H1 (cell line): Measurements from ENCODE around the gene ASGR1. TPM values are rescaled to one million over a fixed set of nuclear protein-coding genes. Genes with fewer than 3 reads are reported as not detected.

Experiments
- CTCF ChIA-PET: fragments of 300-600 bp; sonication (Branson Sonifier 250); formaldehyde crosslinking; loops from one replicate; lab custom pipeline; 2021; ENCODE audit not compliant: partially characterized antibody; lab: Charles Lee
- POLR2A ChIA-PET: fragments of 300-600 bp; sonication (Branson Sonifier 250); formaldehyde crosslinking; loops from one replicate; lab custom pipeline; 2021; ENCODE audit warnings: inconsistent platforms; ENCODE audit not compliant: partially characterized antibody; lab: Charles Lee
- DNase-seq, 2 experiments: peaks; one replicate each; pipeline versions ENCODE4 v3.0.0 to v3.0.0-alpha.2; 2010 to 2022; ENCODE audit warnings: low spot score in 2 of 2, low read depth in 1 of 2, mixed read lengths in 1 of 2
- FAIRE-seq: peaks from 2 replicates; lab custom pipeline; 2011; peaks lifted over from hg19 to GRCh38; lab: Jason Lieb, UNC
- H2AFZ ChIP-seq: 2 replicates; pipeline ENCODE4 v1.8.1; 2012; ENCODE audit warnings: low read length, inconsistent platforms
- H2AK5ac ChIP-seq: 2 replicates; pipeline ENCODE4 v1.6.1; 2013; ENCODE audit warnings: low read depth, low read length
- H2BK120ac ChIP-seq: replicated peaks from 2 replicates; pipeline ENCODE3; 2013; ENCODE audit warnings: low read depth, low read length, inconsistent platforms
- H2BK12ac ChIP-seq: 2 replicates; pipeline ENCODE4 v1.6.1; 2013; ENCODE audit warnings: low read depth, low read length
- H2BK15ac ChIP-seq: 2 replicates; pipeline ENCODE4 v1.6.1; 2013; ENCODE audit warnings: low read length
- H2BK20ac ChIP-seq: 2 replicates; pipeline ENCODE4 v1.6.1; 2013; ENCODE audit warnings: low read length
- H2BK5ac ChIP-seq: 2 replicates; pipeline ENCODE4 v1.6.1; 2013; ENCODE audit warnings: low read depth, low read length
- H3K14ac ChIP-seq: 2 replicates; pipeline ENCODE4 v1.6.1; 2013; ENCODE audit warnings: inconsistent platforms; ENCODE audit not compliant: insufficient read length
- H3K18ac ChIP-seq: 2 replicates; pipeline ENCODE4 v1.6.1; 2013; ENCODE audit warnings: low read length; ENCODE audit errors: extremely low read depth
- H3K23ac ChIP-seq: 2 replicates; pipeline ENCODE4 v1.6.1; 2013; ENCODE audit warnings: inconsistent platforms; ENCODE audit not compliant: insufficient read length
- H3K23me2 ChIP-seq: 2 replicates; pipeline ENCODE4 v1.6.1; 2013; ENCODE audit warnings: low read depth, low read length
- H3K27ac ChIP-seq: 2 replicates; pipeline ENCODE4 v1.6.1; 2011; ENCODE audit warnings: low read depth, low read length, inconsistent platforms
- H3K27me3 ChIP-seq, 4 experiments: replicated peaks in 1 of 4; 1 replicate in 1 of 4; 2 replicates in 3 of 4; pipeline versions ENCODE4 v1.6.1 to v1.8.1; 2011 to 2013; ENCODE audit warnings: low read length in 3 of 4, mild to moderate bottlenecking in 3 of 4, inconsistent platforms in 2 of 4, mixed read lengths in 2 of 4, moderate library complexity in 1 of 4; ENCODE audit not compliant: control insufficient read depth in 3 of 4, insufficient read depth in 3 of 4; ENCODE audit errors: extremely low read depth in 1 of 4
- H3K36me3 ChIP-seq, 4 experiments: 2 replicates each; pipeline versions ENCODE4 v1.6.1 to v1.8.1; 2011 to 2013; ENCODE audit warnings: mild to moderate bottlenecking in 4 of 4, low read length in 3 of 4, moderate library complexity in 2 of 4, control low read depth in 1 of 4, inconsistent platforms in 1 of 4; ENCODE audit not compliant: insufficient read depth in 4 of 4, control insufficient read depth in 2 of 4
- H3K4ac ChIP-seq: replicated peaks from 2 replicates; pipeline ENCODE3; 2013; ENCODE audit warnings: low read length, low read depth, mixed read lengths, inconsistent platforms; ENCODE audit not compliant: insufficient read length
- H3K4me1 ChIP-seq, 4 experiments: replicated peaks in 1 of 4; 1 replicate in 1 of 4; 2 replicates in 3 of 4; pipeline versions ENCODE4 v1.6.1 to v1.8.1; 2011 to 2013; ENCODE audit warnings: low read length in 3 of 4, inconsistent platforms in 2 of 4, mixed read lengths in 1 of 4; ENCODE audit not compliant: insufficient read depth in 4 of 4, control insufficient read depth in 3 of 4
- H3K4me2 ChIP-seq, 2 experiments: 2 replicates each; pipeline versions ENCODE4 v1.6.1 to v1.8.1; 2011 to 2013; ENCODE audit warnings: low read depth in 2 of 2, low read length in 2 of 2, control low read depth in 1 of 2, inconsistent platforms in 1 of 2, mild to moderate bottlenecking in 1 of 2; ENCODE audit not compliant: insufficient read depth in 1 of 2
- H3K4me3 ChIP-seq, 4 experiments: fragments of 200-600, 300-600 bp in 1 of 4; sonication (generic), shearing (Covaris generic), sonication (Bioruptor Twin) in 1 of 4; 2 replicates each; pipeline versions ENCODE4 v1.5.1 to v1.8.1; 2011 to 2016; ENCODE audit warnings: low read length in 4 of 4, low read depth in 3 of 4, control low read depth in 2 of 4, inconsistent platforms in 2 of 4, mild to moderate bottlenecking in 2 of 4, mixed read lengths in 1 of 4, moderate library complexity in 1 of 4; ENCODE audit not compliant: insufficient read depth in 2 of 4; ENCODE audit errors: extremely low read depth in 1 of 4
- H3K56ac ChIP-seq: replicated peaks from 2 replicates; pipeline ENCODE3; 2013; ENCODE audit warnings: low read depth, mild to moderate bottlenecking, mixed read lengths, low read length, inconsistent platforms; ENCODE audit not compliant: insufficient read length
- H3K79me1 ChIP-seq: 2 replicates; pipeline ENCODE4 v1.6.1; 2013; ENCODE audit warnings: low read depth, low read length, control low read depth
- H3K79me2 ChIP-seq, 2 experiments: 2 replicates each; pipeline versions ENCODE4 v1.6.1 to v1.8.1; 2012 to 2013; ENCODE audit warnings: low read length in 2 of 2, mild to moderate bottlenecking in 2 of 2, inconsistent platforms in 1 of 2; ENCODE audit not compliant: insufficient read depth in 2 of 2, control insufficient read depth in 1 of 2
- H3K9ac ChIP-seq, 4 experiments: replicated peaks in 1 of 4; 1 replicate in 1 of 4; 2 replicates in 3 of 4; pipeline versions ENCODE4 v1.6.1 to v1.8.1; 2011 to 2013; ENCODE audit warnings: low read depth in 3 of 4, low read length in 3 of 4, control low read depth in 2 of 4, mild to moderate bottlenecking in 2 of 4, moderate library complexity in 2 of 4, inconsistent platforms in 1 of 4; ENCODE audit errors: extremely low read depth in 1 of 4
- H3K9me3 ChIP-seq, 2 experiments: 2 replicates each; pipeline versions ENCODE4 v1.6.1 to v1.8.1; 2012 to 2013; ENCODE audit warnings: mild to moderate bottlenecking in 2 of 2, moderate library complexity in 2 of 2, control low read depth in 1 of 2, inconsistent platforms in 1 of 2, low read depth in 1 of 2, low read length in 1 of 2, mixed read lengths in 1 of 2; ENCODE audit not compliant: insufficient read depth in 2 of 2
- H4K20me1 ChIP-seq, 2 experiments: replicated peaks in 1 of 2; 2 replicates each; pipeline versions ENCODE3 to v1.8.1; 2011 to 2013; ENCODE audit warnings: inconsistent platforms in 2 of 2, low read length in 2 of 2, mild to moderate bottlenecking in 1 of 2; ENCODE audit not compliant: insufficient read depth in 2 of 2, control insufficient read depth in 1 of 2
- H4K5ac ChIP-seq: 2 replicates; pipeline ENCODE4 v1.6.1; 2013; ENCODE audit warnings: low read length, low read depth, mixed read lengths, inconsistent platforms; ENCODE audit not compliant: insufficient read length
- H4K8ac ChIP-seq: 2 replicates; pipeline ENCODE4 v1.8.0; 2013; ENCODE audit warnings: mild to moderate bottlenecking, moderate library complexity, low read length, inconsistent platforms; ENCODE audit not compliant: insufficient read depth; ENCODE audit errors: extremely low read depth
- H4K91ac ChIP-seq: replicated peaks from 2 replicates; pipeline ENCODE3; 2013; ENCODE audit warnings: low read length, mixed read lengths, inconsistent platforms; ENCODE audit not compliant: insufficient read length
- BCL11A ChIP-seq, 2 experiments: IDR thresholded peaks; one replicate each; pipeline ENCODE4 v1.6.1; 2011; ENCODE audit warnings: low read depth in 2 of 2, low read length in 2 of 2, mild to moderate bottlenecking in 2 of 2
- FOSL1 ChIP-seq: IDR thresholded peaks from 2 replicates; pipeline ENCODE4 v1.6.1; 2011; ENCODE audit warnings: mild to moderate bottlenecking, low read depth, low read length, moderate library complexity; ENCODE audit not compliant: insufficient read depth
- SIX5 ChIP-seq: IDR thresholded peaks from 2 replicates; pipeline ENCODE4 v1.6.1; 2011; ENCODE audit warnings: mild to moderate bottlenecking, low read depth, low read length
- SRF ChIP-seq: IDR thresholded peaks from 2 replicates; pipeline ENCODE4 v1.6.1; 2011; ENCODE audit warnings: mild to moderate bottlenecking, low read depth, low read length, moderate library complexity
- SUZ12 ChIP-seq: fragments of 200-600 bp; sonication (generic); IDR thresholded peaks from 2 replicates; pipeline ENCODE4 v1.6.1; 2012; ENCODE audit warnings: mild to moderate bottlenecking, inconsistent platforms, low read length, moderate library complexity, mixed read lengths
- TBP ChIP-seq: IDR thresholded peaks from 2 replicates; pipeline ENCODE4 v1.6.1; 2011; ENCODE audit warnings: low read depth, low read length, improper control_type of control experiment
- WGBS, 2 experiments: shearing (Covaris generic) in 1 of 2; methylation state at CpG; one replicate each; pipeline versions ENCODE4 v1.1.6 to v1.1.7; 2013 to 2015; ENCODE audit warnings: low lambda C conversion rate in 2 of 2, mixed read lengths in 2 of 2, inconsistent platforms in 1 of 2, low coverage in 1 of 2, missing lambda C conversion rate in 1 of 2; ENCODE audit not compliant: insufficient replicate concordance in 2 of 2, insufficient coverage in 1 of 2, insufficient read length in 1 of 2; ENCODE audit errors: extremely low coverage in 1 of 2, missing lambda C conversion rate in 1 of 2; 5-methylcytosine and 5-hydroxymethylcytosine counted together
- polyA plus RNA-seq, 7 experiments: library from polyadenylated mRNA; depleted of rRNA in 3 of 7; stranded (reverse) in 5 of 7; unstranded in 2 of 7; fragments of >200 nt in 5 of 7; fragments of 200-250 nt in 2 of 7; gene quantifications; 1 replicate in 5 of 7; 2 replicates in 1 of 7; 4 replicates in 1 of 7; pipeline versions ENCODE4 v1.2.1 to v1.2.3, GENCODE V29; 2011 to 2013; ENCODE audit warnings: missing spikeins in 2 of 7, mixed read lengths in 2 of 7
- total RNA-seq: library from RNA; stranded (reverse); fragmentation: NEBNext Ultra II Directional; extraction: Animal tissue kit (Norgen Biotek cat#: 25700); gene quantifications from 2 replicates; pipeline ENCODE4 v1.2.1, GENCODE V29; 2021

The ASGR1 gene
- total and polyA plus RNA-seq, 2 of the 8 experiments (the other 6 are each of a cell fraction or from before 2014, with no cell fraction given), result 10.8 to 14.5 TPM

DNA sequence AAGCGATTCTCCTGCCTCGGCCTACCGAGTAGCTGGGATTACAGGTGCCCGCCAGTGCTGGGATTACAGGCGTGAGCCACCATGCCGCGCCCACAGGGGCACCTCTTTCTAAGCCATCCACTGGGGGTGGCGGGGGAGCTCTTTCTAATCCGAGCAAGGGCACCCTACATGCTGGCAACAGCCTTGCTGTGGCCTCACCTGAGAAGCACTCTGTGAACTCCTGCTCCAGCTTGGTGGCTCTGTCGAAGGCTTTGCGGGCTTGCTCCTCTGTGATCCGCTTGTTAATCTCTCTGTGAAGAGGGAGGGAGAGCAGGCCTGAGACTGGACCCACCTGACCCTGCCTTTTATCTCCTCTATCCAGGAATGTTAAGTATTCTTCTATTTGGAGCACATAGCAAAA is 11.9 kb upstream of the ASGR1 start:
- Histone ChIP-seq H4K20me1 (peaks cover 5 to 14% of the 10 kb centered on the region in 2 experiments), H3K4me1 (no peaks in the 10 kb centered on the region), H2BK12ac (no peak overlapping the region), H3K56ac (no peak overlapping the region), H2BK5ac (no peak overlapping the region), H2BK20ac (no peak overlapping the region), H3K79me2 (no peaks in the 10 kb centered on the region), H4K8ac (no peak overlapping the region), H3K14ac (no peak overlapping the region), H2AFZ (no peak overlapping the region), H4K91ac (no peak overlapping the region), H3K23ac (no peak overlapping the region), H2BK15ac (no peak overlapping the region), H3K18ac (no peak overlapping the region), H3K23me2 (no peaks in the 10 kb centered on the region), H3K4me2 (no peak overlapping the region), H4K5ac (no peak overlapping the region), H3K27me3 (no peaks in the 10 kb centered on the region), H3K9ac (no peak overlapping the region), H2BK120ac (no peak overlapping the region), H3K4me3 (no peak overlapping the region), H3K4ac (no peak overlapping the region), H3K9me3 (no peaks in the 10 kb centered on the region), H3K27ac (no peak overlapping the region), H2AK5ac (no peak overlapping the region), H3K36me3 (peaks cover 12 to 28% (median 19%) of the 10 kb centered on the region in 4 experiments; a peak in 7 of 8 replicates), H3K79me1 (no peaks in the 10 kb centered on the region)
- WGBS, 2 experiments, result 91% methylated on average over 12 of the region's 12 CpGs; no CpG with 5 or more reads in 1 of the 2 experiments
- FAIRE-seq (no peak), DNase-seq (no peak)
- POLR2A ChIA-PET, result interaction anchor here (1.1 to 1.2 kb wide), 4 partner anchors 13 to 30 kb away, joined by 3 to 7 read pairs (median 4); no protein-coding TSS in a partner anchor
- CTCF ChIA-PET, result interaction anchor here (0.6 to 1.1 kb wide), 3 partner anchors 30 to 478 kb away, joined by 3 to 4 read pairs (median 3); no protein-coding TSS in a partner anchor
- TF ChIP-seq SIX5, result no peak
- TF ChIP-seq BCL11A (IDR thresholded peaks at IDR 0.05; ENCODE audit: low read depth in 2 of 2, low read length in 2 of 2), result no peak
- TF ChIP-seq SUZ12, result no peak
- TF ChIP-seq FOSL1, result no peak
- TF ChIP-seq SRF, result no peak
- no peak for TF ChIP-seq TBP
